ENCODE measurements around the gene STX2. TPM values are rescaled to one million over a fixed set of nuclear protein-coding genes. Genes with fewer than 3 reads are reported as not detected.

STX2 gene
- polyA plus RNA-seq, 1 donor from 2014 or later, result 67.0 TPM

DNA sequence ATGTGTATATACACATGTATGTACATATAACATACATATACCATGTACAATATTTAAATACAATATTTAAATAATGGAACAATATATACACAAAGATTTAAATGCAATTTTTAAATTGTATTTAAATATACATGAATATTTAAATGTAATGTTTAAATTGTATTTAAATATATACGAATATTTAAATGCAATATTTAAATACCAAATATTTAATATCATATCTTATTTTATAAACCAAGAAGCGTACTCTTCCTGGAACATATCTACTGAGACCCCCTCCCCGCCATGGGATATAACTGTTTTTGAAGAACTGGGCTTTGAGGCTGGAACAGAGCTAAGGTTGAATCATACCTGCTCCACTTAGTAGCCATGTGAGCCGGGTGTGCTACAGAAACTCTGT, 93.1 kb downstream of the STX2 start:
- no peak for TF ChIP-seq SMC3 (conservative IDR thresholded peaks at IDR 0.05; ENCODE audit: poor library complexity)
- TF ChIP-seq EZH2 (IDR thresholded peaks at IDR 0.05; ENCODE audit: borderline replicate concordance, insufficient read depth, low read length, poor library complexity, severe bottlenecking), result no peak
- no peak for TF ChIP-seq MXI1 (conservative IDR thresholded peaks at IDR 0.05; ENCODE audit: poor library complexity, severe bottlenecking)
- TF ChIP-seq POLR2AphosphoS5 (IDR thresholded peaks at IDR 0.05), result no peak
- no peak for TF ChIP-seq RAD21 (conservative IDR thresholded peaks at IDR 0.05)
- TF ChIP-seq EP300 (conservative IDR thresholded peaks at IDR 0.05; ENCODE audit: poor library complexity, severe bottlenecking), result no peak
- TF ChIP-seq TAF1 (IDR thresholded peaks at IDR 0.05; ENCODE audit: low read depth), result no peak
- TF ChIP-seq, protein P1, sequence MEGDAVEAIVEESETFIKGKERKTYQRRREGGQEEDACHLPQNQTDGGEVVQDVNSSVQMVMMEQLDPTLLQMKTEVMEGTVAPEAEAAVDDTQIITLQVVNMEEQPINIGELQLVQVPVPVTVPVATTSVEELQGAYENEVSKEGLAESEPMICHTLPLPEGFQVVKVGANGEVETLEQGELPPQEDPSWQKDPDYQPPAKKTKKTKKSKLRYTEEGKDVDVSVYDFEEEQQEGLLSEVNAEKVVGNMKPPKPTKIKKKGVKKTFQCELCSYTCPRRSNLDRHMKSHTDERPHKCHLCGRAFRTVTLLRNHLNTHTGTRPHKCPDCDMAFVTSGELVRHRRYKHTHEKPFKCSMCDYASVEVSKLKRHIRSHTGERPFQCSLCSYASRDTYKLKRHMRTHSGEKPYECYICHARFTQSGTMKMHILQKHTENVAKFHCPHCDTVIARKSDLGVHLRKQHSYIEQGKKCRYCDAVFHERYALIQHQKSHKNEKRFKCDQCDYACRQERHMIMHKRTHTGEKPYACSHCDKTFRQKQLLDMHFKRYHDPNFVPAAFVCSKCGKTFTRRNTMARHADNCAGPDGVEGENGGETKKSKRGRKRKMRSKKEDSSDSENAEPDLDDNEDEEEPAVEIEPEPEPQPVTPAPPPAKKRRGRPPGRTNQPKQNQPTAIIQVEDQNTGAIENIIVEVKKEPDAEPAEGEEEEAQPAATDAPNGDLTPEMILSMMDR (IDR thresholded peaks at IDR 0.05; ENCODE audit: poor library complexity, severe bottlenecking), result no peak
- TF ChIP-seq, protein P2, sequence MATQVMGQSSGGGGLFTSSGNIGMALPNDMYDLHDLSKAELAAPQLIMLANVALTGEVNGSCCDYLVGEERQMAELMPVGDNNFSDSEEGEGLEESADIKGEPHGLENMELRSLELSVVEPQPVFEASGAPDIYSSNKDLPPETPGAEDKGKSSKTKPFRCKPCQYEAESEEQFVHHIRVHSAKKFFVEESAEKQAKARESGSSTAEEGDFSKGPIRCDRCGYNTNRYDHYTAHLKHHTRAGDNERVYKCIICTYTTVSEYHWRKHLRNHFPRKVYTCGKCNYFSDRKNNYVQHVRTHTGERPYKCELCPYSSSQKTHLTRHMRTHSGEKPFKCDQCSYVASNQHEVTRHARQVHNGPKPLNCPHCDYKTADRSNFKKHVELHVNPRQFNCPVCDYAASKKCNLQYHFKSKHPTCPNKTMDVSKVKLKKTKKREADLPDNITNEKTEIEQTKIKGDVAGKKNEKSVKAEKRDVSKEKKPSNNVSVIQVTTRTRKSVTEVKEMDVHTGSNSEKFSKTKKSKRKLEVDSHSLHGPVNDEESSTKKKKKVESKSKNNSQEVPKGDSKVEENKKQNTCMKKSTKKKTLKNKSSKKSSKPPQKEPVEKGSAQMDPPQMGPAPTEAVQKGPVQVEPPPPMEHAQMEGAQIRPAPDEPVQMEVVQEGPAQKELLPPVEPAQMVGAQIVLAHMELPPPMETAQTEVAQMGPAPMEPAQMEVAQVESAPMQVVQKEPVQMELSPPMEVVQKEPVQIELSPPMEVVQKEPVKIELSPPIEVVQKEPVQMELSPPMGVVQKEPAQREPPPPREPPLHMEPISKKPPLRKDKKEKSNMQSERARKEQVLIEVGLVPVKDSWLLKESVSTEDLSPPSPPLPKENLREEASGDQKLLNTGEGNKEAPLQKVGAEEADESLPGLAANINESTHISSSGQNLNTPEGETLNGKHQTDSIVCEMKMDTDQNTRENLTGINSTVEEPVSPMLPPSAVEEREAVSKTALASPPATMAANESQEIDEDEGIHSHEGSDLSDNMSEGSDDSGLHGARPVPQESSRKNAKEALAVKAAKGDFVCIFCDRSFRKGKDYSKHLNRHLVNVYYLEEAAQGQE (IDR thresholded peaks at IDR 0.05; ENCODE audit: borderline replicate concordance), result no peak
- no peak overlapping the region for H3K9ac ChIP-seq (ENCODE audit: low read length)
- H3K9me3 ChIP-seq (ENCODE audit: low read length), result peaks cover 3% of the 10 kb centered on the region
- H2AFZ ChIP-seq (ENCODE audit: low read depth, low read length), result no peak overlapping the region
- no peaks in the 10 kb centered on the region for H3K9me2 ChIP-seq (ENCODE audit: insufficient read depth, low read length)
- no peaks in the 10 kb centered on the region for H4K20me1 ChIP-seq (ENCODE audit: insufficient read depth)
- H3K36me3 ChIP-seq (ENCODE audit: insufficient read depth, low read length), result no peaks in the 10 kb centered on the region
- no peaks in the 10 kb centered on the region for H3F3A ChIP-seq (ENCODE audit: insufficient read depth, low read length, poor library complexity, severe bottlenecking)
- no peaks in the 10 kb centered on the region for H3K79me2 ChIP-seq (replicated peaks; ENCODE audit: insufficient read depth, low read length)
- no peak overlapping the region for H3K4me3 ChIP-seq (ENCODE audit: low read length)
- H3K27me3 ChIP-seq (ENCODE audit: insufficient read depth, low read depth, low read length), result no peaks in the 10 kb centered on the region
- no peak overlapping the region for H3K27ac ChIP-seq (ENCODE audit: low read length)
- H3K4me2 ChIP-seq (ENCODE audit: low read length), result no peak overlapping the region

DNA sequence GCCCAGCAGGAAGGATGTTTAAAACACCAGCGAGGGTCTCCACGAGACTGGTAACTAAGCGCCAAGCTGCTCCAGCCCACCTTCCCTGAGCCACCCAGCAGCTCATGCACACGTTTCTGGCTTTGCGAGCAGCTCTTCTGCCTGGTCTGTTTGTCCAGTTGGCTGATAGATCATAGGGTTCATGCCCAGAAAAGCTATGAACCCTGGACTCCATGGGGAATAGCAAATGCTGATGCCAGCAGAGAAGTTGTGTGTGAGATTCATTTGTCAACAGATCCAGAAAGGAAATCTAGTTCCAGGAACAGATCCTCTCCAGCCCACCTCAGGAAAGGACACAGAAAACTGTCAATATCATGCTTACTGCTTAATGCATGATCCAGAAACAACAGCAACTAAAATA, 94.8 kb downstream of the STX2 start:
- Histone ChIP-seq H3K4me3 (ENCODE audit: low read length) (no peak overlapping the region), H3K4me2 (ENCODE audit: low read length) (no peak overlapping the region), H2AFZ (ENCODE audit: low read depth, low read length) (no peak overlapping the region), H3K36me3 (ENCODE audit: insufficient read depth, low read length) (no peaks in the 10 kb centered on the region), H3K9me2 (ENCODE audit: insufficient read depth, low read length) (no peaks in the 10 kb centered on the region), H3F3A (ENCODE audit: insufficient read depth, low read length, poor library complexity, severe bottlenecking) (no peaks in the 10 kb centered on the region), H4K20me1 (ENCODE audit: insufficient read depth) (no peaks in the 10 kb centered on the region), H3K9ac (ENCODE audit: low read length) (no peak overlapping the region), H3K27me3 (ENCODE audit: insufficient read depth, low read depth, low read length) (no peaks in the 10 kb centered on the region), H3K79me2 (replicated peaks; ENCODE audit: insufficient read depth, low read length) (no peaks in the 10 kb centered on the region), H3K27ac (ENCODE audit: low read length) (no peak overlapping the region), H3K9me3 (ENCODE audit: low read length) (peaks cover 3% of the 10 kb centered on the region)
- no peak for TF ChIP-seq SMC3 (conservative IDR thresholded peaks at IDR 0.05; ENCODE audit: poor library complexity)
- no peak for TF ChIP-seq POLR2AphosphoS5 (IDR thresholded peaks at IDR 0.05)
- no peak for TF ChIP-seq RAD21 (conservative IDR thresholded peaks at IDR 0.05)
- TF ChIP-seq MXI1 (conservative IDR thresholded peaks at IDR 0.05; ENCODE audit: poor library complexity, severe bottlenecking), result no peak
- TF ChIP-seq, protein P1 (IDR thresholded peaks at IDR 0.05; ENCODE audit: poor library complexity, severe bottlenecking), result no peak
- TF ChIP-seq, protein P2 (IDR thresholded peaks at IDR 0.05; ENCODE audit: borderline replicate concordance), result no peak
- no peak for TF ChIP-seq TAF1 (IDR thresholded peaks at IDR 0.05; ENCODE audit: low read depth)
- TF ChIP-seq EZH2 (IDR thresholded peaks at IDR 0.05; ENCODE audit: borderline replicate concordance, insufficient read depth, low read length, poor library complexity, severe bottlenecking), result no peak
- TF ChIP-seq EP300 (conservative IDR thresholded peaks at IDR 0.05; ENCODE audit: poor library complexity, severe bottlenecking), result no peak
